ENCODE results near the gene DDX1. TPM values are rescaled to one million over a fixed set of nuclear protein-coding genes. Genes with fewer than 3 reads are reported as not detected.

DDX1 gene
- total RNA-seq, 2 donors from 2014 or later = 89.2 to 91.6 TPM

DNA sequence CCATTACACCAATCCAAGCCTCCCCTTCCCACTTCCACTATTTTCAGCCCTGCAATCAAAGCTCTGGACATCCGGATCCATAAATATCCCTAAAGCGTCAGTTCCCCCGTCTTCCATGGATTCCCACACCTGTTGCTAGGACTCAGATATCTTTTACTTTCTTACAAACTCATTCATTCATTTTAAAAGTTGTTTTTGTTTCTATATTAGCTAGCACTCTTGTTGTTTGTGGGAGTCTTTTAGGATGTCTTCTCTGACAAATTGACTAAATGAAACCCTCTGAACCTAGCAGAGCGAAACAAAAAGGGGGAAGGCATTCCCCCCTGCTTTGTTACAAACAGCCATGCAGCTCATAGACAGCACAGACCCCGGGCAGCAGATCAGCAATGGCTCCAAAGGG, 21.6 kb upstream of the DDX1 start:
- H3K36me3 Mint-ChIP-seq = no peaks in the 10 kb centered on the region
- no peak for DNase-seq (ENCODE audit: low spot score)
- H3K27me3 Mint-ChIP-seq = peaks cover 13 to 24% of the 10 kb centered on the region in 2 donors
- H3K4me1 Mint-ChIP-seq (ENCODE audit: low read depth in 2 of 2) = no peaks in the 10 kb centered on the region
- no peak overlapping the region for H3K4me3 Mint-ChIP-seq
- no peak overlapping the region for H3K27ac Mint-ChIP-seq
- H3K9me3 Mint-ChIP-seq = no peaks in the 10 kb centered on the region
- no peak for ATAC-seq

GRCh38 chr2:15571729-15572128, 19.9 kb upstream of the DDX1 start:
- Mint-ChIP-seq H3K4me3 (no peak overlapping the region), H3K27me3 (peaks cover 16 to 18% of the 10 kb centered on the region in 2 donors), H3K4me1 (ENCODE audit: low read depth in 2 of 2) (no peaks in the 10 kb centered on the region), H3K27ac (no peak overlapping the region), H3K36me3 (no peaks in the 10 kb centered on the region), H3K9me3 (no peaks in the 10 kb centered on the region)
- DNase-seq (ENCODE audit: low spot score) (no peak), ATAC-seq (no peak)

DNA sequence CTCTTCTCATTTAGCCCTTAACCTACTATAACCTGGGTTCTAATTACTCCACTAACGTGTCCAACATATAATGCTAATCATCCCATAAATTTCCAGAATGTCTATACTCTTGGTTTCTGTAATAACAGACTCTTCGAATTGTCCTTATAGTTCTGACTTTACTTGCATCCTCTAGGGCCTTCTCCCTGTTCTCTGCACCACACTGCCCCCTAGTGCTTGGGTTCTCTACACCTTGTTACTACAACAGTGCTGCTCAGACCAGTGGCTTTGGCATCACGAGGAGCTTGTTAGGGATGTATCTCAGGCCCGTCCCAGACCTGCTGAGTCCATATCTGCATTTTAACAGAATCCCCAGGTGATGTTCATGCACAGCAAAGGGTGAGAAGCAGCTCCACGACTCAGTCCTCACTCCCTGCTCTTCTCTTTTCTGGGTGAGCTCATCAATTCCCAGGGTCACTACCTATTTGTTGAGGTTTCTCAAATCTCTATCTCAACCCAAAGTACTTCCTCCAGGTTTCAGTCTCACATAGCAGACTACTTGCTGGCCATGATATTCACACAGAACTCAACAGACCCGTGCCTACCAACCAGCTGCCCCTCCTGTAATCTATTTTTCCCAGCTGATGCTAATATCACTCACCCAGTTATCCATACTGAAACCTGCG, 14.5 kb upstream of the DDX1 start:
- H3K9me3 Mint-ChIP-seq = no peaks in the 10 kb centered on the region
- no peak overlapping the region for H3K27ac Mint-ChIP-seq
- ATAC-seq = peak; percentile 88 to 89
- H3K4me1 Mint-ChIP-seq (ENCODE audit: low read depth in 2 of 2) = peaks cover 0 to 3% of the 10 kb centered on the region in 2 donors
- no peaks in the 10 kb centered on the region for H3K36me3 Mint-ChIP-seq
- DNase-seq (ENCODE audit: low spot score) = peak; percentile 79
- peaks cover 6 to 14% of the 10 kb centered on the region in 2 donors for H3K27me3 Mint-ChIP-seq
- H3K4me3 Mint-ChIP-seq = no peak overlapping the region

- no peaks in the 10 kb centered on the region for H3K9me3 Mint-ChIP-seq
- H3K27me3 Mint-ChIP-seq = peaks cover 6 to 17% of the 10 kb centered on the region in 2 donors
- H3K4me3 Mint-ChIP-seq = no peak overlapping the region
- H3K4me1 Mint-ChIP-seq (ENCODE audit: low read depth in 2 of 2) = peaks cover 0 to 3% of the 10 kb centered on the region in 2 donors
- H3K27ac Mint-ChIP-seq = no peak overlapping the region
- ATAC-seq (no peak), DNase-seq (ENCODE audit: low spot score) (no peak)
- H3K36me3 Mint-ChIP-seq = no peaks in the 10 kb centered on the region
Observed at GRCh38 chr2:15579641-15580040, 12.0 kb upstream of the DDX1 start.

GRCh38 chr2:15580451-15580850, 11.2 kb upstream of the DDX1 start:
- H3K4me1 Mint-ChIP-seq (ENCODE audit: low read depth in 2 of 2) = peaks cover 0 to 3% of the 10 kb centered on the region in 2 donors
- no peak for DNase-seq (ENCODE audit: low spot score)
- H3K9me3 Mint-ChIP-seq = no peaks in the 10 kb centered on the region
- H3K36me3 Mint-ChIP-seq = no peaks in the 10 kb centered on the region
- no peak overlapping the region for H3K27ac Mint-ChIP-seq
- ATAC-seq = no peak
- H3K27me3 Mint-ChIP-seq = peaks cover 6 to 22% of the 10 kb centered on the region in 2 donors
- no peak overlapping the region for H3K4me3 Mint-ChIP-seq

DNA sequence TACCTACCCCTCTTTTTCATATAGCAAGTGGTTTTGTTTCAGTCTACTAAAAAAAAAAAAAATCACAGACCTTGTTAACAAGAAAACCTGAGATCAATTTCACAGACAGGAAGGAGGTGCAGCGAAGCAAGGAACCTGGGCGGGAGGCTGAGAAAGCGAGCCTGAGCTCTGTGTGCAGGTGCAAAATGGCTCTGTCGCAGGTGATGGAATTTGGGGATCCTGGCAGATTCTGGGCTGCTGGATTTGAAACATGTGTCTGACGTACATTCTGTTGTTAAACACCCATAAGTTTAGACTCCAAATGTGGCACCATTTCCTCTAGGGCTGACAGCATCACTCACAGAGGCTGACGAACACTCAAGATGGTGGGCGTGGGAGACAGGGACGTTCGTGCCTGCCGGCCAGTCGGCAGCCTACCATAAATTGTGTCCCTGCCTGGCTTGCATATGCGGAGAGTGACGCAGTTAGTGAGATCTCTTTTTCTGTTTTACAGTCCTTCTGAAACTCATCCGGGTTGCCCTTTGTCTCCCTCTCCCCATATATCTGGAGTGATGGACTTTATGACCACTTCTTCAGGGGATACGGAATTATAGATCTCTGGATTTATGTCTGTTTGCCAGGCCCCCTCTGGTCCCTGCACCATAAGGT, 8.8 kb upstream of the DDX1 start:
- no peaks in the 10 kb centered on the region for H3K36me3 Mint-ChIP-seq
- no peak overlapping the region for H3K27ac Mint-ChIP-seq
- H3K4me1 Mint-ChIP-seq (ENCODE audit: low read depth in 2 of 2) = no peaks in the 10 kb centered on the region
- DNase-seq (ENCODE audit: low spot score) (no peak), ATAC-seq (no peak)
- H3K4me3 Mint-ChIP-seq = no peak overlapping the region
- H3K27me3 Mint-ChIP-seq = peaks cover 2 to 18% of the 10 kb centered on the region in 2 donors
- H3K9me3 Mint-ChIP-seq = no peaks in the 10 kb centered on the region

- no peak overlapping the region for H3K4me3 Mint-ChIP-seq
- ATAC-seq (no peak), DNase-seq (ENCODE audit: low spot score) (no peak)
- no peak overlapping the region for H3K27ac Mint-ChIP-seq
- no peaks in the 10 kb centered on the region for H3K36me3 Mint-ChIP-seq
- H3K9me3 Mint-ChIP-seq = no peaks in the 10 kb centered on the region
- H3K27me3 Mint-ChIP-seq = peaks cover 0 to 17% of the 10 kb centered on the region in 2 donors
- H3K4me1 Mint-ChIP-seq (ENCODE audit: low read depth in 2 of 2) = no peaks in the 10 kb centered on the region
Observed at GRCh38 chr2:15583826-15584225, 7.8 kb upstream of the DDX1 start.

- Mint-ChIP-seq H3K27ac (no peak overlapping the region), H3K4me1 (ENCODE audit: low read depth in 2 of 2) (no peaks in the 10 kb centered on the region), H3K36me3 (no peaks in the 10 kb centered on the region), H3K27me3 (peaks cover 0 to 14% of the 10 kb centered on the region in 2 donors), H3K4me3 (no peak overlapping the region), H3K9me3 (no peaks in the 10 kb centered on the region)
- ATAC-seq (no peak), DNase-seq (ENCODE audit: low spot score) (no peak)
Observed at GRCh38 chr2:15584316-15584715, 7.4 kb upstream of the DDX1 start.

- DNase-seq (ENCODE audit: low spot score) (no peak), ATAC-seq (no peak)
- Mint-ChIP-seq H3K27me3 (peaks cover 0 to 14% of the 10 kb centered on the region in 2 donors), H3K9me3 (no peaks in the 10 kb centered on the region), H3K4me3 (no peak overlapping the region), H3K27ac (no peak overlapping the region), H3K36me3 (no peaks in the 10 kb centered on the region), H3K4me1 (ENCODE audit: low read depth in 2 of 2) (no peaks in the 10 kb centered on the region)
Observed at GRCh38 chr2:15584767-15585469, 6.8 kb upstream of the DDX1 start.

- Mint-ChIP-seq H3K36me3 (no peaks in the 10 kb centered on the region), H3K4me3 (no peak overlapping the region), H3K4me1 (ENCODE audit: low read depth in 2 of 2) (peaks cover 13 to 14% of the 10 kb centered on the region in 2 donors), H3K27ac (no peak overlapping the region), H3K27me3 (peaks cover 0 to 6% of the 10 kb centered on the region in 2 donors), H3K9me3 (no peaks in the 10 kb centered on the region)
- DNase-seq (ENCODE audit: low spot score) = no peak
- ATAC-seq = no peak
Observed at GRCh38 chr2:15588329-15588919, 3.2 kb upstream of the DDX1 start.

DNA sequence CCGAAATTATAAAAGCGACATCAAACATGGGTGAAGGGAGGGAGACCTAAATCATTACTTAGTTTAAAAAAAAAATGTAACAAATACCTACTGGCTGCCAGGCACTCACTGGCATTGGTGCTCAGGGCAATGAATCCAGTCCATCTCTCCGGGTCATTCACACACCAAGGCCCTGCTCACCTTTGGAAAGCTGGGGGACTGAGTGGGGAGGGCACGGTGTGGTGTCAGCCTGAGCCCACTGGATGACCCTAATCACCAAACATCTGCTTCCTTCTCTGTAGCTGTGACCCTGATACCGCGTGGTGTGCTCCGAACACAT, 336 bp upstream of the DDX1 start:
- peaks cover 16 to 18% of the 10 kb centered on the region in 2 donors for H3K4me1 Mint-ChIP-seq (ENCODE audit: low read depth in 2 of 2)
- no peaks in the 10 kb centered on the region for H3K9me3 Mint-ChIP-seq
- H3K27ac Mint-ChIP-seq = peak overlapping the region; percentile 85 to 98
- H3K27me3 Mint-ChIP-seq = no peaks in the 10 kb centered on the region
- H3K4me3 Mint-ChIP-seq = peak overlapping the region; percentile 95
- ATAC-seq (no peak), DNase-seq (ENCODE audit: low spot score) (no peak)
- H3K36me3 Mint-ChIP-seq = peaks cover 8% of the 10 kb centered on the region

GRCh38 chr2:15593327-15593705, 1.6 kb downstream of the DDX1 start:
- ATAC-seq (no peak), DNase-seq (ENCODE audit: low spot score) (no peak)
- Mint-ChIP-seq H3K4me3 (peak overlapping the region; percentile 95), H3K36me3 (peaks cover 14% of the 10 kb centered on the region), H3K27ac (peak overlapping the region; percentile 85 to 98), H3K9me3 (no peaks in the 10 kb centered on the region), H3K27me3 (no peaks in the 10 kb centered on the region), H3K4me1 (ENCODE audit: low read depth in 2 of 2) (peaks cover 18% of the 10 kb centered on the region in 2 donors)

DNA sequence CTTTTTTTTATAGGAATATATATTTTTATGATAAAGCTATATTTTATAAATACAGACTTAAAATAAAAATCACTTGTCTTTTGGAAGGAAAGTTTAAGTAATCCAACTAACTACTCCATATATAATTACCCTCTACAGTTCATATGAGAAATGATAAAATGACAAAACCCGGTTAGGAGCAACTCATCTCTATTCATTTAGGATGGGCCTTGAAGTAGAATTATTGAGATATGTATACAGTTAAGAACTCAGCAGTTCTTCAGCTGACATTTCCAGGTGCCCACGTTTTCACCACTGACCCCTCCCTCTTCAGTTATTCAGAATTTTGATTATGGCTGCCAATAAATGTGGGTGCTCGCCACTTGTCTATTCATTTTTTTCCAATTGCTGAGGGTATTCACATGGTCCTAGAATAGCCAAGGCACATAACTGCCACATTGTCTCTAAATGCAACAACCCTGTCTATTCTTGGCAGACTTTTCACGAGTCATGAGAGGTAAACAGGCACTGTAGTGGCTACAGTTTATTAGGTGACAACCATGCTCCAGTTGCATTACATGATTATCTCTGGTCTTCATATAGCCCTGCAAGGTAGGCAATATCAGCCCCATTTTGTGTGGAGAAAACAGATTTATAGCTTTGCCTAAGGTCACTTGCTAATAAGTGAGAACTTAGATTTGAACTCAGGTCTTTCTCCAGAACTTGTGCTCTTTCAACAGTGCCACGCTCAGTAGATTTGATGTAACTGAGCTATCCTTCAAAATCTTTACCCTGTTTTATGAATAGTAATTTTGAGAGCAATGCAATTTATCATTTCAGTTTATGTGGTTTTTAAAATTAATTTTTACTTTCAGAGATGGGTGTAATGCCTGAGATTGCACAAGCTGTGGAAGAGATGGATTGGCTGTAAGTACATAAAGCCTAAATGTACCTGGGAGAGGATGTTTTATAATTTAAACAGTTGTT, 2.9 kb downstream of the DDX1 start:
- H3K27ac Mint-ChIP-seq = no peak overlapping the region

More for the DNA sequence above, 2.9 kb downstream of the DDX1 start:
- DNase-seq (ENCODE audit: low spot score) (no peak), ATAC-seq (no peak)
- peaks cover 18 to 21% of the 10 kb centered on the region in 2 donors for H3K4me1 Mint-ChIP-seq (ENCODE audit: low read depth in 2 of 2)
- H3K9me3 Mint-ChIP-seq = no peaks in the 10 kb centered on the region
- H3K36me3 Mint-ChIP-seq = peaks cover 20% of the 10 kb centered on the region
- H3K27me3 Mint-ChIP-seq = no peaks in the 10 kb centered on the region
- H3K4me3 Mint-ChIP-seq = no peak overlapping the region

All from natural killer cell treated with Interleukin-12 subunit alpha and Interleukin-12 subunit beta and Interleukin-15 and Interleukin-18, amount 100 ng/mL, for 72 hours (primary cell).